ENCODE measurements around the gene CBX8.

Gene CBX8

GRCh38 chr17:79819085-79819484 lies 22.2 kb upstream of the CBX8 start:
- intact Hi-C loops (cut with micrococcal nuclease), result no loop called here
- Mint-ChIP-seq H3K4me1 (ENCODE audit: low read depth) (peaks cover 16% of the 10 kb centered on the region), H3K4me3 (no peak overlapping the region), H3K36me3 (ENCODE audit: low read depth) (no peaks in the 10 kb centered on the region), H3K27me3 (peaks cover 91% of the 10 kb centered on the region), H3K27ac (no peak overlapping the region), H3K9me3 (no peaks in the 10 kb centered on the region)

- no peak overlapping the region for H3K27ac Mint-ChIP-seq
- H3K9me3 Mint-ChIP-seq, result no peaks in the 10 kb centered on the region
- intact Hi-C loops (cut with micrococcal nuclease), result no loop called here
- H3K27me3 Mint-ChIP-seq, result peaks cover 90% of the 10 kb centered on the region
- H3K4me3 Mint-ChIP-seq, result no peak overlapping the region
- H3K36me3 Mint-ChIP-seq (ENCODE audit: low read depth), result no peaks in the 10 kb centered on the region
- H3K4me1 Mint-ChIP-seq (ENCODE audit: low read depth), result peaks cover 16% of the 10 kb centered on the region
These were observed 21.3 kb upstream of the CBX8 start for GRCh38 chr17:79818026-79818758.

DNA sequence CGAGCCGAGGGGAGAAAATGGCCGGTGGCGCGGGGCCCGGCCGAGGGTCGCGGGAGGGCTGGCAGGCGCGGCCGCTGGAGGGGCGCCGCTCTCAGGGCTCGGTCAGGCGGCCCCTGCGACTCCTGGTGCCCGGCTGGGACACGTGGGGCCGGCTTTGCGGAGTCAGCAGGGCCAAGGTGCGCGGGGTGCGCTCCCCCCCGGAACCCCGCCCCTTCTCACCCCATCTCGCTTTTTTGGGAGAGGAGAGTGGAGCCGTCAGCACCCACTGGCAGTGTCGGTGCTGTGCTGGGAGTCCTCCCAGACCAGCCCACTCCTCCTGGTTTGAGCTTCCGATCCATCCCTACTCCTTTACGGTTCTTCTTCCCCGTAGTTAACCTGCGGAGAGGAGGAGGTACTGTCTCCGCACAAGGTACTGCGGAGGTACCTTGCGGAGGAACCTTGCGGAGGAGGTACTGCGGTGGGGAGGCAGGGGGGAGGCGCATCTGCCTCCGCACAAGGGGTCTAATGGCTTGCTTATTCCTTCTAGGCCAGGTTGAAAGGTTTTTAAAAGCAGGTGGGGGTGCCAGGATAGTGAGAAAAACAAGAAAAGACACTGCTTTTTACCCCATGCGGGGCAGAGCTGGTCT lies 19.1 kb upstream of the CBX8 start:
- Mint-ChIP-seq H3K9me3 (no peaks in the 10 kb centered on the region), H3K4me1 (ENCODE audit: low read depth) (peaks cover 18% of the 10 kb centered on the region), H3K27ac (no peak overlapping the region), H3K4me3 (no peak overlapping the region), H3K36me3 (ENCODE audit: low read depth) (no peaks in the 10 kb centered on the region), H3K27me3 (peaks cover 89% of the 10 kb centered on the region)
- intact Hi-C loops (cut with micrococcal nuclease), result no loop called here

DNA sequence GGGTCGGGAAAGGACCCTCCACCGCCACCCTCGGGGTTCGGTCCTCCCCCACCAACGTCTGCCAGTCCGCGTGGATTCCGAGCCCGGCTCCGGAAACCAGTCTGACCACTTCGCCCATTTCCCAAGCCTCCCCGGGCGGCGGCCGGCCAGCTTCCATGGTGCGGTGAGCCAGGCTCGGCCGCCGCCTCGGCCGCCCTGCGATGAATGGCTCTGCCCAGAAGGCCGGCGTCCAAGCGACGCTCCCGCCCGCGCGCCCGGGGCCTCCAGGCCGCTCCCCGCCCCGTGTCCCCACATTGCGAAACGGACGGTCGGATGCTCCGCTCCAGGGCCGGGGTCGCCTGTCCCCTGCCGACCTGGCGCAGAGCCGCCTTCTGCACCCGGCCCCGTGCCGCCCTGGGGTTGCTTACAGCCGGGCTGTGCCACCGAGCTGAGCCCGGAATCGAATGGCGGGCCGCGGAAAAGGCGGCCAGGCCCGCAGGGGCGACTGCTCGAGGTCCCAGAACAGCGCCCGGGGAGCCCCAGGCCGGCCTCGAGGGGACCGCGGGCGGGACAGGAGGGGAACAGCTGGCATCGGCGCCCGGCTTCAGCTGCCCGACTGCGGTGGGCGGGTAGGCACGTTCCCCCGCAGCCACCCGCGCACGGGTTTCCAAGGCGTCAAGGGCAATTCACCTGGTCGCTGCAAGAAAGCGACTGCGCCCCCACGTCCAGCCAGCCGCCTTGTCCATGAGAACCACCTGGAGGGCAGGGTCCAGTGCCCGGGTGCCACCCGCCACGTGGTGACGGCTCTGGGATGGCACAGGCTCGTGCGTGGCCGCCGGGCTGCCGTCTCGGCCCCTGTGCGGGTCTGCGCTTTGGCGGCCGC lies 18.3 kb upstream of the CBX8 start:
- peak overlapping the region; percentile 32 for H3K4me3 Mint-ChIP-seq
- H3K27ac Mint-ChIP-seq, result no peak overlapping the region
- intact Hi-C loops (cut with micrococcal nuclease), result no loop called here
- H3K36me3 Mint-ChIP-seq (ENCODE audit: low read depth), result no peaks in the 10 kb centered on the region
- H3K4me1 Mint-ChIP-seq (ENCODE audit: low read depth), result peaks cover 25% of the 10 kb centered on the region
- no peaks in the 10 kb centered on the region for H3K9me3 Mint-ChIP-seq
- peaks cover 88% of the 10 kb centered on the region for H3K27me3 Mint-ChIP-seq

- no peaks in the 10 kb centered on the region for H3K36me3 Mint-ChIP-seq (ENCODE audit: low read depth)
- peaks cover 26% of the 10 kb centered on the region for H3K4me1 Mint-ChIP-seq (ENCODE audit: low read depth)
- no peaks in the 10 kb centered on the region for H3K9me3 Mint-ChIP-seq
- H3K27me3 Mint-ChIP-seq, result peaks cover 85% of the 10 kb centered on the region
- intact Hi-C loops (cut with micrococcal nuclease), result no loop called here
- H3K27ac Mint-ChIP-seq, result peak overlapping the region; percentile 0
- peak overlapping the region; percentile 32 for H3K4me3 Mint-ChIP-seq
These were observed 17.5 kb upstream of the CBX8 start for GRCh38 chr17:79814127-79814973.

GRCh38 chr17:79813297-79814126 lies 16.6 kb upstream of the CBX8 start:
- intact Hi-C loops (cut with micrococcal nuclease), result no loop called here
- no peaks in the 10 kb centered on the region for H3K9me3 Mint-ChIP-seq
- H3K27me3 Mint-ChIP-seq, result peaks cover 85% of the 10 kb centered on the region
- H3K4me1 Mint-ChIP-seq (ENCODE audit: low read depth), result peaks cover 26% of the 10 kb centered on the region
- H3K27ac Mint-ChIP-seq, result peak overlapping the region; percentile 0
- H3K4me3 Mint-ChIP-seq, result peak overlapping the region; percentile 53
- no peaks in the 10 kb centered on the region for H3K36me3 Mint-ChIP-seq (ENCODE audit: low read depth)

DNA sequence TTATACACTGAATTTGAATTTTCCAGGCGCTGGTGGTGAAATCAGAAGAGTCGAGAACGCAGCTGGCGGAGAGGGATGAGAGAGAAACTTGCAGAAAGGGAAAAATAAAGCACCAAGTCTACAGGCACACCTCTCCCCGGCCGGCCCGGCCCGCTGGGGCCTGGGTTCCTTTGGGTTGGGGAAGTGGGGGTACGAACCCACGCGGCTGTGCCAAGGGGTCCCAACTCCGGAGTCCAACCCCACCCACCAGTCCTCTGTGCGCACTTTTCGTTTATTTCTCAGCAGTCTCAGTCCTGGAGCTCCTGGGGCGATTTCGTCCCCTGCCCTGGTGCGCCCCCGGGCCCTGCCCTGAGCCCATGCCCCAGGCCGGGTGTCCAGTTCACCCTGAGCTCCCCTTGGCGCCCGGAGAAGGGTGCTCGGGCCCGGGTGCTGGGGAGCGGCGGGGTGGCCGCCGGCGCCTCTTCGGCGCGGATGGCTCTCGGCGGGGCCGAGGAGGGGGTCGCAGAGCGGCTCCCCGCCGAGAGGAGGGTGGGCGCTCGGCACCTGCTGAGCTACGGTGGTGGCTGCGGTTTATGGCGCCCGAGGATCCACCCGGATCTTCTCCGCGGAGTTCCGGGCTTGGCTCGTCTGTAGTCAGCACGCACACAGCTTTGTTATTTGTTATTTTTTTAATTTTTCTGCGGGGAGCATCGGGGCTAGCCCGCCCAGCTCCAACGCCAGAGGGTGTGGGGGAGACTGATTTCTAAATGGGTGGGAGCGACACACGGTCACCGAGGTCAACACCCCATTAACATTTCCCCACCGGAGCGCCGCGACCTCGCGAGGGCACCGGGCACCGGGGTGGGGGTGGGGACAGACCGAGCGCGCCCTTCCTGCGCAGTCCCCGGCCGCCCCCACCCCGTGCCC lies 15.7 kb upstream of the CBX8 start:
- intact Hi-C loops (cut with micrococcal nuclease), result no loop called here
- H3K4me1 Mint-ChIP-seq (ENCODE audit: low read depth), result peaks cover 26% of the 10 kb centered on the region
- H3K4me3 Mint-ChIP-seq, result peak overlapping the region; percentile 40
- H3K27me3 Mint-ChIP-seq, result peaks cover 85% of the 10 kb centered on the region
- H3K27ac Mint-ChIP-seq, result no peak overlapping the region
- H3K9me3 Mint-ChIP-seq, result no peaks in the 10 kb centered on the region
- no peaks in the 10 kb centered on the region for H3K36me3 Mint-ChIP-seq (ENCODE audit: low read depth)

- Mint-ChIP-seq H3K27ac (no peak overlapping the region), H3K4me3 (peak overlapping the region; percentile 28), H3K27me3 (peaks cover 85% of the 10 kb centered on the region), H3K4me1 (ENCODE audit: low read depth) (peaks cover 32% of the 10 kb centered on the region), H3K9me3 (no peaks in the 10 kb centered on the region), H3K36me3 (ENCODE audit: low read depth) (no peaks in the 10 kb centered on the region)
- intact Hi-C loops (cut with micrococcal nuclease), result no loop called here
These were observed 15.0 kb upstream of the CBX8 start for GRCh38 chr17:79811868-79812352.

DNA sequence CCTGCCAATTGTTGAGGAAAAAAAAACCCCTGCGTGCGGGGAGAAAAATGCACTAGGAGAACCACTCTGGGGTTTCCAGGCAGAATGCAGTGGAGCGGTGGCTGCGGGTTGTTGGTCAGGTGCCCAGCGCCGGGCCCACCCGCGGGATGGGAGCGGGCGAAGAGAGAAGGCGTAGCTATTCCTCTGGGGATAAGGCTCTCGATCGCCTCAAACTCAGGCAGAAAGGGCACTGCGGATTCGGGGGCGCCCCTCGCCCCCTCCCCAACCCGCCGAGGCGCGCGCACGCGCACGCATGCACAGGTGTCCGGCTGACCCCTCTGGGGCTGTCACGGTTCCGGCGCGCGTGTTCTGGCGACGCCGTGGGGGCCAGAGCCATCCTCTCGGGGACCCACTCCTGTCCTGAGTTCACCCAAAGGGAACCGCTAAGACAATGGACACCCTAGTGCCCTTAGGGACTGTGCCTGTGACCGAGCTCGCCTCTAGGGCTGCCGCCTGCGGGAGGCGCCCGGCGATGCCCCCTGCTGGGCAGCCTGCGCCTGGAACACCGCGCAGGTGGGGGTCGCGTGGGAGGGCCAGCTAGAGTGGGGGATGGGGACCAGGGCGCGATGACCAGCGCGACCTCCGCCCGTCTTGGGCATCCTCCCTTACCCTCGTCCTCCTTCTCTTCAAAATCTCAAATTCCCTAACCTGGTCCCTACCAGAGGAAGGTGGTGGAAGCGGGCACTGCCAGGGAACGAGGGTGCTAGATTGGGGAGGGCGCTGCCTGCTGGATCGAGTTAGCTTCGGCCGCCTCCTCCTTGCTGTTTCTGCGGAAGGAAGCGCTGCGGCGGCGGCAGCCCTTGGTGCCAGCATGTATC lies 14.4 kb upstream of the CBX8 start:
- H3K27ac Mint-ChIP-seq, result no peak overlapping the region
- H3K9me3 Mint-ChIP-seq, result no peaks in the 10 kb centered on the region
- intact Hi-C loops (cut with micrococcal nuclease), result no loop called here
- H3K4me3 Mint-ChIP-seq, result no peak overlapping the region
- peaks cover 85% of the 10 kb centered on the region for H3K27me3 Mint-ChIP-seq
- peaks cover 38% of the 10 kb centered on the region for H3K4me1 Mint-ChIP-seq (ENCODE audit: low read depth)
- no peaks in the 10 kb centered on the region for H3K36me3 Mint-ChIP-seq (ENCODE audit: low read depth)

DNA sequence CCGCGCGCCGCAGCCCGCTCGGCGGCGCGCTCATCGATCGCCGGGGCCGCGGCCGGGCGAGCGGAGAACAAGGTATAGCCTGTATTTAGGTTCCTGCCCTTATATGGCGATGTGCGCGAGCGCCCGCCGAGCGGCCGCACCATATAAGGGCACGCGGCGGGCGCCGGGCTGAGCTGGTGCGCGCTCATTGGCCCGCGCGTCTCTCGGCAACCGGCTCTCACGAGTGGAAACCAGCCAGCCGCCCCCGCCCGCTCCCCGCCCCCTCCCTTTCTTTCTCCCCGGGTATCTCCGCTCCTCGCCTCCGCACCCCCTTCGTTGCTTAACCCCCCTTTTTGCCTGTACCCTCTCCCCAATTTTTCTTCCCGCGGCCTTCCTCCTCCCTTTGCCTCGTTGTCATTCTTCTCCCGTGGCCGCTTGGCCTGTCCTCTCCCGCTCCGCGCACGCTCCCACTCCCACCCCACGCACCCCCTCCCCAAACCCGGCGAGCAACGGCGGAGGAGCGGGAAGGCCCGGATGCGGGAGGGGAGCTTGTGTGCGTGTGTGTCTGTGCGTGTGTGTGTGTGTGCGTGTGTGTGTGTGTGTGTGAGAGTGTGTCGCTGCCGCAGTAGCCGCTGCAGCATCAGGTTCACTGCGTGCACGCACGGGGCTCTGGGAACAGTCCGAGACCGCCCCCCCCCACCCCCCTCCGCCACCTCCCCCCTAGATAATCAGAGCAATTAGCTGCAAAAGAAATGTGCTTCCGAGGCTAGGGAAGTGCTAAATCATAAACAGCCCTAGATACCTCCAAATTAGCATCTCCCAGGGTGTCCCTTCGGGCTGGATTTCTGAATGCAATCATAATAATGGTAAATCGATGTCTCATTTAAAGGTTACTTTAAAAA lies 13.5 kb upstream of the CBX8 start:
- intact Hi-C loops (cut with micrococcal nuclease), result no loop called here
- Mint-ChIP-seq H3K27me3 (peaks cover 86% of the 10 kb centered on the region), H3K9me3 (no peaks in the 10 kb centered on the region), H3K27ac (no peak overlapping the region), H3K4me1 (ENCODE audit: low read depth) (peaks cover 47% of the 10 kb centered on the region), H3K4me3 (peak overlapping the region; percentile 40), H3K36me3 (ENCODE audit: low read depth) (no peaks in the 10 kb centered on the region)
